GM19468 (cell line): ENCODE data around the gene DNAJA2.
"Not testable (repeated sequence)": the region's sequence is repeated elsewhere in the genome, so short reads cannot be mapped to it uniquely, and the experiment has no call there.

Experiments
- ATAC-seq: cut with Tn5 transposase; IDR thresholded peaks from one replicate; pipeline ENCODE4 v1.9.1; 2021; ENCODE audit warnings: mild to moderate bottlenecking, moderate library complexity, moderate number of reproducible peaks; ENCODE audit not compliant: unreplicated experiment; ENCODE audit errors: extremely low read depth

DNAJA2 gene

DNA sequence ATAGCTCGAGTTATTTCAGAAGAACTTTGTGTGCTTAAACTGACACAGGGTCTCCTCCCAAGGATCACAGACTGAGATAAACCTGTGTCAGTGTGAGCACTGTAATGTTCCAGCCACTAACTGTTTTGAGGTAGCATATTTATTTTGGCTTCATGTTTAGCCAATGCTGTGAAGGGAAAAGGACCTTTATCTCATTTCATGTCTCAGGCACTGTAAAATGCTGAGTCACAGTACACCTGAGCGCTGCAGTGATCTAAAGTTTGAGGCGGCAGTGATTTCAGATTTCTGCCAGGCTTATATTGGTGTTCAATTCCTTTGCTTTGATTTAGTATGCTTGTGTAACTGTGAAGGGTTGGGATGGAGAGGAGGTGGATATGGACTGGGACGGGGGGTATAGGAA is 3.1 kb upstream of the DNAJA2 start:
- ATAC-seq: no peak

DNA sequence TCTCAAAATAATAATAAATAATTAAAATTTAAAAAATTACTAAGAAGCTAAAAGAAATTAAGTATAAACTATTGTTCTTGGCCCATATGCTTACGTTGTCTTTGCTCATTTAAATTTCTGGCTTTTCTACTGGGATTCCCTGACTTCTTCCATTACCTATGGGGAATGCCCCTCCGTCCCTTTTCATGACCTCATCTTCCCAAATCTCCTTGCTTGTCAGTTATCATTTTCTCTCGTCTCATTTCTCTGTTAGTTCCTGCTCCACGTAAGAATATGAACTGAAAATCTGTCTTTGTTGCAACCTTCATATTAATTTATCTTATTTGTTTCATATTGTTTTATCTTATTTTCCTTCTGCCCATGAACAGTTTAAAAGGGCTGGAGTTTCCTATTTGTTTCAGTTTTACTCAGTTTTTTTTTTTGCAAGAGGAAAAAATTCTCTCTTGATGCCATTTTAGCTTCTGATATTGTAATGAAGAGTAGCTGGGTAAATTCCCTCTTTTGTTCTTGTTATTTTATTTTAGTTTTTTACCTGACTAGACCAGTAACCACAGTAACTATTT is 2.5 kb upstream of the DNAJA2 start:
- no peak for ATAC-seq

DNA sequence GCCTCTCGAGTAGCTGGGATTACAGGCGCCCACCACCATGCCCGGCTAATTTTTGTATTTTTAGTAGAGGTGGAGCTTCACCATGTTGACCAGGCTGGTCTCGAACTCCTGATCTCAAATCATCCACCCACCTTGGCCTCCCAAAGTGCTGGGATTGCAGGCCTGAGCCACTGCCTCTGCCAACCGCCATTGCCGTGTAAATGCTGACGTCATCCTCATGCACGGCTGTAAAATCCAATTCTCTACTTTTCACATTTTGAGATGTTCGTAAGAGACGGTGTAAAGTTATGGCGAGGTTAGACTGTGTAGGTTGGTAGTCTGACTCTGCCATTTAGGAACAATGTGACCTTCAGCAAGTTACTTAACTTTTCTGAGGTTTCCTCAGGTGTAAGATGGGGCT is 1.7 kb upstream of the DNAJA2 start:
- no peak for ATAC-seq

DNA sequence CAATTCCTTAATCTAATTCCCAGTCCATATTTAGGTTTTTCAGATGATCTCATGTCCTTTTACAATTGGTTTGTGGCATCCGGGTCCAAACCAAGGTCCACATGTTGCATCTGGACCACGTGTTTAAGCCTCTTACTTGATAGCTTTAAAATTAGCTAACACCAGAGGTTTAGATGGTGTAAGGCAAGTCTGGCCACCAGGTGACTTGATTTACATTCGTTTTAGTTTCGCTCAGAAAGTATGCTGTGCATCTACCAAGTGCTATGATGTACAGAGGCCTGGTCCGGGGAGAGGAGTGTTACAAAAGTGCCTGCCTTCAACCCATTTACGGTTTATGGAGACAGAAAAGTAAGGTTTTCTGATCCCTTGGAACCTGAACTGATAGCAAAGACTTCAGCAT is 878 bp upstream of the DNAJA2 start:
- ATAC-seq: no peak

DNA sequence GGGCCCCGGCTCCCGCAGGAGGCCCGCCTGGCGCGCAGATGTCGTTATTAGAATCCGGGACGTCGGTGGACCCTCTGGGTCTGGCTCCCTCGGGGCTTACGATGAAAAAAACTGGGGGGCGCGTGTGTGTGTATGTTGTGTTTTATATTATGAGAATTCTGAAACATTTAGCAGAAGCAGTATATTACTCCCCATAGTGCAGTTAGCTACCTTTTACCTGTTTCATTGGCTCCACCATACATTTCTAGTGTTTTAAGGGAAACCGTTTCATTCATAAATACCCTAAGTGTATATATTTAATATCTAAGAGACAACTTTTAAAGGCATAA is 486 bp upstream of the DNAJA2 start:
- ATAC-seq: no peak

DNA sequence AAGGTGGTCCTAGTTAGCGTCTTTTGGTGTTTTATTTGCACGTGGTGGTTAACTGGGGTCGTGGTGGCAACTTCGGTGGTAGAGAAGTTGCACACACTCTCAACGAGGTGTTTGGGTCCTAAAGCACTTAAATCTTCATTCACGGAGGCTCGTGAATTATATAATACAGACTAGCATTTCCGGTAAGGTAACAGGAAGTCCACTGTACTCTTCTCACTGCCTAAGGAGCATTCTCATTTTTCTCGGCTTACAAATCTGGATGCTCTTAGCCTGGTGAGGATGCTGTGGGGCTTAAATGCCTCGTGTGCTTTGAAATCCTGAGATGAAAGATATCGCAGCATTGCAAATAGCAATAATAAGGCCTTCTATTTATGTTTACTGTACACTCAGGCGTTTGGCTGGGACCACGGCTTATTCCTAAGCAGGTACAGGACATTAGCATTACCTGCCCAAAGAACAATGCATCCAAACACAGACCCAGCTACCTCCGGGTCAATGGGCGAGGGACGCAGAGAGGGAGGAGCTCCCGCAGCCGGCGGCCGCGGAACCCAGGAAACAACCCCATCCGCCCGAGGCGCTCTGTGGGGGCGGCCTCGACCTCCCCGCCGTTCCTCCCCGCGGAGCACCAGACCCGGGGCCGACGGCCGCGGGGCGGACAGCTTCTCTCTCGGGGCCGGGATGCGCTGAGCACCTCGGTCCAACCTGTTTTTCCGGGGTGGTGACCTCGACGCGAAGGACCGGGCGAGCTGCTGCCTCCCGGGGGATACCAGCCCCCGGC is 856 bp downstream of the DNAJA2 start:
- ATAC-seq: peak; percentile 10

DNA sequence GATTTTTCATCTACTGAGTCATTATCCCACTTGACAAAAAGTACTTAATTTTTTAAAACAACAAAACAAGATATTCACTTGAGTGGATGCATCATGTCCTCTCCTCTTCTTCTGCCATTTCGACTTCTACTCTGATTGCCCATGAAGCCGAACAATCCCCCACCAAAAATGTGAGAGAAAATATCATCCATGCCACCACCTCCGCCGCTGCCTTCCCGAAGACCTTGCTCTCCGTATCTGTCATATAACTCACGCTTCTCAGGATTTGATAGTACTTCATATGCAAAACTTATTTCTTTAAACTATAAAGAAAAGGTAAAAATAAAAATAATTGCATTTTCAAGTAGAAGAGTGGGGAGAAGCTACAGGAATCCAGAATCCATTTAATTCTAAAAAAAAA is 2.2 kb downstream of the DNAJA2 start:
- no peak for ATAC-seq

DNA sequence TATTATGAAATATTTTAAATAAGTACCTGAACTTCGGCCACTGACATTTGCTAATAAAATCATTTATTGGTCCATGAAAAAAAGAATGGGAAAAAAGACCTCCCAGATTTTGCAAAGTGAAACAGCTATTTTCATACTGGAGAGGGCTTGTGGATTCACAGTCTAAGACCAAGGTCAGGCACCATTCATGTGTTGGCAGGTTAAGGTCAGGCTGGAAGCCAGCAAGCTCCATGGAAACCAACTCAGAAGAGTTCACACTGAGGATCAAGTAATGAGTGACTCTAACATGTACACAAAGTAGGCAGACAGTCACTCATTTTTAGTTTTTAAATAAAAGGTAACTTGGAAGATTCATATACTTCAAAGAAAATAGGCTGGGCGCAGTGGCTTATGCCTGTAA is 3.4 kb downstream of the DNAJA2 start:
- ATAC-seq: no peak

DNA sequence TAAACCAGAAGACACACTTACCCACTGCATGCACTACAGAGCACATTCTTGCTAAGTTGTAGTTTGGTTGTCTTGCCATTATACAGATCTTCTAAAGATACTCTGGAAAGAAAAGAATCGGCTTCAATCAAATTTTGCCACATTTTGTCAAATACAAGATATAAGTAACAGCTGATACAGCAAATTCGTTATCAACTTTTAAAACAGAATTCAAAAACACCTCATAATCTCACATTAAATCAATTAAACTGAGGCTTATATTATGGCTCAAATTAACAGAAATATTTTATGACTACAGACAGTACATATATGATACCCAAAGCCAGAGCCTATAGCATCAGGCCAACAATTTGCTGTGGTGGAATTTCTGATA is 5.4 kb downstream of the DNAJA2 start:
- ATAC-seq: no peak

DNA sequence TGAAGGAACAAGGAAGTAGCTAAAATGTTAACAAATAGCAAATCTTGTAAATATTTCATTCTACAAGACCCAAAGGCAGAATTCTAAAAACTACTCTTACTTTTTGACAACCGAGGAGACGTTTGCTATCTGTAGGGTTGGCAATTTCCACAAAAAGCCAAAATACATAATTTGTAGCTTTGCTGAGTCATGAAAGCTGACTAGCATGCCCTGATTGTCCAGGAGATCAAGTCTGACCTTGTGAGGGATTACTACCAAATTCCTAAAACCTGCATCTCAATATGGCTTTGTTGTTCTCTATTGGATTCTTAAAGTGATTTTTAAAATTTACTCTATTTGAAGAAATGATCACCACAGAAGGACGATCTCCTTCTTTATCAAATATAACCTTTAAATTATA is 10.8 kb downstream of the DNAJA2 start:
- ATAC-seq: no peak

DNA sequence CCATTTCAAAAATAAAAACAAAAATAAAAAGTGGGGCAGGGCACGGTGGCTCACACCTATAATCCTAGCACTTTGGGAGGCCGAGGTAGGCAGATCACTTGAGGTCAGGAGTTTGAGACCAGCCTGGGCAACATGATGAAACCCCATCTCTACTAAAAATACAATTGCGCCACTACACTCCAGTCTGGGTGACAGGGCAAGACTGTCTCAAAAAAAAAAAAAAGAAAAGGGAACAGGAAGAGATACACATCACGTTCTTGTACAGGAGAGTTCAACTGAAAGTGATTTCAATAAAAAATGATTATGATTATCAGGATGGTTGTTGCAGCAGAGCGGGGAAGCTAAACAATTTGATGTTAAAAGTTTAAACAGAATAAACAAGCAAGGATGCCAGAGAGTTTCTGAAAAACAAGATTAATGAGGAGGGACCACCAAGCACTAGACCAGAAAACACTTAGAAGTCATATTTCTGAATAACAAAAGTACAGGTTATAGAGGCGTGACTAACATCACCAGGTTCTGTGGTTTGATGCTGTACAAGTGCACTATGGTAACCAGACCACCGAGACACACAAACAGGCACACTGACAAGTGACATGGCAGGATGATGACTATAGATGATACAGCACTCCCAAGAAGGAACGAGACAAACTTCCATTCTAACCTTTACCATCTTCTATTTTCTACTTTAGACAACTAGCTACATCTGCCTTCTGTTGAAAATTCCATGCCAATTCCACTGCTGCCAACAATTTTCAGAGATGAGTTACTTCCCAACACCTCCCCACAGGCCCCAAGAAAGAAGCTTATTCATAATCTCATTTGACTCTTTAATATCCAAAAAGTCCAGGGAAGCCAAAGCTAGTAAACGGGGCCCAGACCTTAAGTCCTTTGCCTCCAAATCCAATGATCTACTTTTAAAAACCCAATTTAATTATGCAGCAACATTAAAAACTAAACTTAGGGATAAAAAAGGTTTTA is 11.8 kb downstream of the DNAJA2 start:
- ATAC-seq: no peak

DNA sequence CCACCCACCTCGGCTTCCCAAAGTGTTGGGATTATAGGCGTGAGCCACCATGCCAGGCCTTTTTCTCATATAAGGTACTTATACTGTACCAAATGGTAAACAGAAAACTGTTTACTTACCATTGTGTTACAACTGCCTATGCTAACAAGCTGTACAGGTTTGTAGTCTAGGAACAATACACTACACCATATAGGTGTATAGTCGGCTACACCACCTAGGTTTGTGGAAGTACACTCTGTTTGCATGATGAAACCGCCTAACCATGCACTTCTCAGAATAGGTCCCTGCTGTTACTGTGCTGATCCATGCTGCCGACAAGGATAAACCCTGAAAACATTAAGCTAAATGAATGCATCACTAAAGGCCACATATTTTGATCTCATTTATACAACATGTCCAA is 18.9 kb downstream of the DNAJA2 start:
- ATAC-seq: no peak

DNA sequence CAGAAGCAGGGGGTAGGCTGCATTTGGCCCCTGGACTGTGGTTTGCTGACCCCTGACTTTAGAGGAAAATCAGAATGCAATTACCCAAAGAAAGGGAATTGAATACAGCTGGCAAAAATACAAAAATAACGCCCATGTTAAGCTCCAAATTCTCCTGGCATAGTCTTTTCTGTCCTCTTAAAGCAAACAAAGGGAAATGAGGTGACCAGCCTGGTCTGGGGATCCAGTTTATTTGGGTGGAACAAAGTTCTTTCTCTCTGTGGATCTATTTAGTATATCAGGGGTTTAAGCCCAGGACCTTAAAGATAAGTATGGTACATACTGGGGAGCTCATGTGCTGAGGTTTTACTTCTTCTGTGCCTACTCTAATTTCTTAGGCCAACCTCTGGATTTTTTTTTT is 23.5 kb downstream of the DNAJA2 start:
- ATAC-seq: no peak

DNA sequence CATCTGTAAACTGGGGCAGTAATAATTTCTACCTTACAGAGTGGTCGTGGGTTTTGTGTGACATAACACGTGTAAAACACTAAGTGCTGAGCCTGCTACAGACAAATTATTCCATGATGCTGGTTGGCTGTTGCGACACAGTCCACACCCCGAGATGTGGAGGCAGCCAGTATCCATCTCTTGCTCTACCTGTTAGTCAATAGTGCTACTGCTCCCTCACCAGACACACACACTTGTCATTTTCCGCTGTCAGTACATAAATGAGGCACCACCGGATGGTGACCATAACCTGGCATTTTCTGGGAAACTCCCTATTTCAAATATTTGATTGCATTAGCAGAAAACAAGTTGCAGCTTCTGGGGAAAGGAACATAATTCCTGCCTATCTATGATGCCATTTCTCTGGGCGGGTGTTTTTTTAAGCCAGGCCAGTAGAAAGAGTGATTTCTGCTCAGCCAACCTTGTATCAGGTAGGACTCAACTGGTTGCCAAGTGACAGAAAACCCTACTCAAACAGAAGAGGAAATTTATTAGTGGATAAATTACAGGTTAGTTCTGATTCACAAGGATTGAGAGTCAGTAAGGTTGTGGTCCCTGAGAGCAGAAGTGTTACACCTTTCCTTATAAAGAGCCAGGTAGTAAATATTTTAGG is 24.1 kb downstream of the DNAJA2 start:
- ATAC-seq: no peak

DNA sequence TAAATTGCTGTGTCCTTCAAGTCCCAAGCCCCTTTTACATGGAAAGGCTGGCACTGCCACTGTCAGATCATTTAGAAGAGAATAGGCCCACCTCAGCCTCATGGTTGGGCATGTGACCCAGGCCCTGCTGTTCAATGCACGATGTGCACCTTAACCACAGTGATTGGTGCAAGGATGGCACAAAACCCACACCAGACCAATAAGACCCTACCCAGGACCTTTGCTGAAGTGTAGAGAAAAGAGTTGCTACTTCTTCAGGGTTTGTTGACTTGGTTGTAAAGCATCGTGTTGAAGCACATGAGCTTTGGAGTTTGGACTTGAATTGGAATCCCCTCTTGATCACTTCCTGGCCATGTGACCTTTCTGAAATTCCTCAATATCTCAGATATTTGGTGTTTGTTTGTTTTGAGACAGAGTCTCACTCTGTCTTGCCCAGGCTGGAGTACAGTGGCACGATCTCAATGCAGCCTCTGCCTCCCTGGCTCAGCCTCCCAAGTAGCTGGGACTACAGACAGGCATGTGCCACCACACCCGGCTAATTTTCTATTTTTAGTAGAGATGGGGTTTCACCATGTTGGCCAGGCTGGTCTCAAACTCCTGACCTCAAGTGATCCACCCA is 24.8 kb downstream of the DNAJA2 start:
- ATAC-seq: no peak

DNA sequence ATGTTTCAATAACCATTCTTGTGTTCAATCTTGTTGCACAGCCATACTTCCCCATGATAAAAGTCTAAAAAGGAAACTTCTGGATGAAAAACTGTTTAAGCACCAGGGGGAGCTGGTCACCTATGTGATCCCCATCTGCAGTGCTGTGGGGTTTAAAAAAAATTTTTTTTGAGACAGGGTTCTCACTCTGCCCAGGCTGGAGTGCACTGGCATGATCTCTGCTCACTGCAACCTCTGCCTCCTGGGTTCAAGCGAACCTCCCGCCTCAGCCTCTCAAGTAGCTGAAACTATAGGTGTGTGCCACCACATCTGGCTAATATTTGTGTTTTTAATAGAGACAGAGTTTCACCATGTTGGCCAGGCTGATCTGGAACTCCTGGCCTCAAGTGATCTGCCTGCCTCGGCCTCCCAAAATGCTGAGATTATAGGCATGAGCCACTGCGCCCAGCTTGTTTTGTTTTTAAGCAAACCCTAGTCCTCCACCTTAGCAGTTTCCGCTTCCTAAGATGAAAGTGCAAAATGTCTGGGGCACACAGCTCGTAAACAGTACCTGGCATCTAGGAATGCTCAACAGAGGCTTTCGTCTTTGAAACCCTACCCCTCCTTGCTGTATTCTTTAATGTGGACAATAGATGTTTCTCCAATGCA is 25.4 kb downstream of the DNAJA2 start:
- no peak for ATAC-seq

DNA sequence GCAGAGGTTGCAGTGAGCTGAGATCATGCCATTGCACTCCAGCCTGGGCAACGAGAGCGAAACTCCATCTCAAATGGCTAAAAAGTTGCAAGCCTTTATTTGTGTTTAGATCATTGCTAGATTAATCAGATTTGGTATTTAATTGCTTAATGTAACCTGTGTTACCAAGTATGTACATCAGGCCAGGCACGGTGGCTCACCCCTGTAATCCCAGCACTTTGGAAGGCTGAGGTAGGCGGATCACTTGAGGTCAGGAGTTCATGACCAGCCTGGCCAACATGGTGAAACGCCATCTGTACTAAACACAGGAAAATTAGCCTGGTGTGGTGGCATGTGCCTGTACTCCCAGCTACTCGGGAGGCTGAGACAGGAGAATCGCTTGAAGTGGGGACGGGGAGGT is 28.8 kb downstream of the DNAJA2 start:
- not testable (repeated sequence) for ATAC-seq

DNA sequence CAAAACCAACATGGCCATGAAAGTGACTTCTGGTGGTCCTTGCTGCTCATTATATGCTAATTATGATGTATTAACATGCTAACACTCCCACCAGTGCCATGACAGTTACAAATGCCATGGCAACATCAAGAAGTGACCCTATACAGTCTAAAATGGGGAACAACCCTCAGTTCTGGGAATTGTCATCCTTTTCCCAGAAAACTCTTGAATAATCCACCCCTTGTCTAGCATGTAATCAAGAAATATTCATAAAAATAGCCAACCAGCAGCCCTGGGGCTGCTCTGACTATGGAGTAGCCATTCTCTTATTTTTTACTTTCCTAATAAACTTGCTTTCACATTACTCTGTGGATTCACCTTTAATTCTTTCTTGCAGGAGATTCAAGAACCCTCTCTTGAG is 35.9 kb downstream of the DNAJA2 start:
- no peak for ATAC-seq

DNA sequence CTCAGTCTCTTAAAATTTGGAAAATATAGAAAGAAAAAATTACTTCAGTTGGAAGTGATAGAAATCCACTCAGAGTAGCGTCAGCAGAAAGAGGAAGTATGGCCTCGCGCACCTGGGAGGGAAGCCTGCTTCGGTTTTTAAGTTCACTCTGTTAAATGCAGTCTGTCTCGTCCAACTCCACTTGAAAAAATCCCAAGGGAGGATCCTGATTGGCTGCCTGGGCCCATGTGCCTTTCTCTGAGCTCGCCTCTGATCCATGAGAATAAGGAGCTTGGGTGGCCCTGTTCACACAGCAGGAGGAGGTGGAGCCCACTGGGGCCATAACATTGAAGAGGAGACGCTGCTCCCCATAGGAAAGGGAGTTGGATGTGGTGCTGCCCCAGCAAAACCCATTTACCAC is 40.7 kb downstream of the DNAJA2 start:
- no peak for ATAC-seq

DNA sequence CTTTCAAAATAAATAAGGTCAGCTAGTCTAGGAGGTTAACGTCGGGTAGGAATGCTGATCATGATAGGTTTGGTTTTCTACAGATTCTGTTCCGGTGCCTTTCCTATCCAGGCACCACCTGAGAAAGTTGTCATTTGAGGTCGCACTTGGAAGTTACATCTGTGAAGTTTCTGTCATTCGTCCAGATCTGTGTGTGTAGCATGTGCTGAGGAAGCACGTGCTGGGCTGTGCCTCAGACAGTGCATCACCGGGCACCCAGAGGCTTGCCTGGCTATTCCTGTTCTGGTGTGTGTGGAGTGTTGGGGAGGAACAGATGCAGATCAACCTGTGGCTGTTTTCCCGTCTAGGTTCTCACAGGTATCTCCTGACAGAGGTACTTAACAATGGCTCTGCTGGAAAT is 42.6 kb downstream of the DNAJA2 start:
- no peak for ATAC-seq
